Neural crest cell (in vitro differentiated cells): ENCODE measurements around the gene ARMC9. TPM values are rescaled to one million over a fixed set of nuclear protein-coding genes. Genes with fewer than 3 reads are reported as not detected.

ENCODE experiments used
- DNase-seq: peaks from one replicate; pipeline ENCODE4 v3.0.0; 2021; ENCODE audit warnings: low read depth, mixed read lengths, low spot score
- H3K27ac Mint-ChIP-seq: one replicate; pipeline ENCODE4 v1.8.0; 2021; ENCODE audit warnings: mild to moderate bottlenecking, mixed read lengths; ENCODE audit not compliant: unreplicated experiment
- H3K27me3 Mint-ChIP-seq: 2 replicates; pipeline ENCODE4 v1.8.0; 2021; ENCODE audit warnings: low read depth, mild to moderate bottlenecking, mixed read lengths
- H3K36me3 Mint-ChIP-seq: 2 replicates; pipeline ENCODE4 v1.8.0; 2021; ENCODE audit warnings: low read depth, mild to moderate bottlenecking, mixed read lengths
- H3K4me1 Mint-ChIP-seq: 2 replicates; pipeline ENCODE4 v1.8.0; 2021; ENCODE audit warnings: mixed read lengths
- H3K4me3 Mint-ChIP-seq: one replicate; pipeline ENCODE4 v1.8.0; 2021; ENCODE audit warnings: mild to moderate bottlenecking, mixed read lengths
- H3K9me3 Mint-ChIP-seq: 2 replicates; pipeline ENCODE4 v1.8.0; 2021; ENCODE audit warnings: mixed read lengths
- total RNA-seq: library from RNA; stranded (reverse); gene quantifications from 2 replicates; pipeline ENCODE4 v1.2.1, GENCODE V29; 2021
- TF ChIP-seq, protein P1 (sequence below): fragments of 200-600 bp; sonication (generic); conservative IDR thresholded peaks from 2 replicates; pipeline ENCODE4 v1.5.0; 2021; ENCODE audit warnings: antibody characterized with exemption, mild to moderate bottlenecking

The ARMC9 gene
- total RNA-seq, 1 donor from 2014 or later = 35.0 TPM

DNA sequence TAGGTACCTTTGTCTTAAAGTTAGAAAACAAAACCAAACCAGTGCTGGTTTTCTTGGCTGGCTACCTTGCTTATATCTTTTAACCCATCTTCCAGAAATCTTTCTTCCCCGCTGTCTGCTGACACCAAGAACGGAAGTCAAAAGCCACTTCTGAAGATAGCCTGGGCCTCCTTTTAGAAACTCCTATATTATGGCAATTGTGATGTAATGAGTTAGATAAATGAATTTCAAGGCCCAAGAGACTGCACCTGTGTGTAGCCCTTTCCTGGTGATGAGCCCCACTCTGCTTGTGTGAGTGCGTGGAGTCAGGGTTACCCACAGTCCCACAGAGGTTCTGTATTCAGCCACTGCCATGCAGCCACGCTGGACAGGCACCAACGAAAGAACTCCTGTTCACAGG, 60.7 kb downstream of the ARMC9 start:
- Mint-ChIP-seq H3K36me3 (peaks cover 10% of the 10 kb centered on the region), H3K4me3 (no peak overlapping the region), H3K27me3 (no peaks in the 10 kb centered on the region), H3K9me3 (no peaks in the 10 kb centered on the region), H3K27ac (no peak overlapping the region), H3K4me1 (no peaks in the 10 kb centered on the region)
- no peak for DNase-seq
- TF ChIP-seq, protein P1, sequence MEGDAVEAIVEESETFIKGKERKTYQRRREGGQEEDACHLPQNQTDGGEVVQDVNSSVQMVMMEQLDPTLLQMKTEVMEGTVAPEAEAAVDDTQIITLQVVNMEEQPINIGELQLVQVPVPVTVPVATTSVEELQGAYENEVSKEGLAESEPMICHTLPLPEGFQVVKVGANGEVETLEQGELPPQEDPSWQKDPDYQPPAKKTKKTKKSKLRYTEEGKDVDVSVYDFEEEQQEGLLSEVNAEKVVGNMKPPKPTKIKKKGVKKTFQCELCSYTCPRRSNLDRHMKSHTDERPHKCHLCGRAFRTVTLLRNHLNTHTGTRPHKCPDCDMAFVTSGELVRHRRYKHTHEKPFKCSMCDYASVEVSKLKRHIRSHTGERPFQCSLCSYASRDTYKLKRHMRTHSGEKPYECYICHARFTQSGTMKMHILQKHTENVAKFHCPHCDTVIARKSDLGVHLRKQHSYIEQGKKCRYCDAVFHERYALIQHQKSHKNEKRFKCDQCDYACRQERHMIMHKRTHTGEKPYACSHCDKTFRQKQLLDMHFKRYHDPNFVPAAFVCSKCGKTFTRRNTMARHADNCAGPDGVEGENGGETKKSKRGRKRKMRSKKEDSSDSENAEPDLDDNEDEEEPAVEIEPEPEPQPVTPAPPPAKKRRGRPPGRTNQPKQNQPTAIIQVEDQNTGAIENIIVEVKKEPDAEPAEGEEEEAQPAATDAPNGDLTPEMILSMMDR = no peak

DNA sequence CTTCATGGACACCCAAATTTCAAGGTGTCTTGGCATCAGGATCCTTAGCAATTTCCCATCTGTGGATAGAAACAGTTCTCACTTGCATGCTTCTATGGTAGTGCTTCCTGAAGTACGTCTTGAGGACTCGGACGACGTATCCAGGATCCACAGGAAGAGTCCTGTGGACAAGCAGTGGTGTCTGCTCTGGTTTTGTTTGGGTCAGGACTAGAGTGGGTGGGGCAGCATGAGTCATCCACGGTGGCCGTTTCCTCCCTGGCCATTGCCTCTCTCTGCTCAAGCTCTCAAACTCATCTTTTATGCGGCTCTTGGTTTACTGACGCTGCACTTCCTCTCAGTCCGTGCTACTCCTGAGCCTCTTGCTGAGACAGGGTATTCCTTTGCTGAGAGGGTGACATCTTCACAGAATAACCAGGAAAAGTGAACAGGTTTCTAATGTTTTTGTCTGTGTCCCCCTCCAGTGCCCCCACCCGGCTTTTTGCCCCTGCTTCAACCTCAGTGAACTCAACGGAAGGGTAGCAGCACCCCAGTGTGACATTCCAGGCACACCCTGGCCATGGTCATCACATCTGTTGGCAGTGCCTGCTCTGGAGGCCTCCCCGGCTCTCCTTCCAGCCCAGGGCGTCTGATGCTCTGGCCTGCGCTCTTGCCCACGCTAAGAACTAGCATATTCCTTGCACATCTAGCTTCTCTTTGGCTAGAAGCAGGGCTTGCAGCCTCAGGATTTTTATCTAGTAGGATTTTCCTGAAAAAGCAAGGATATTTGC, 62.2 kb downstream of the ARMC9 start:
- TF ChIP-seq, protein P1 = no peak
- Mint-ChIP-seq H3K4me1 (no peaks in the 10 kb centered on the region), H3K36me3 (peaks cover 6% of the 10 kb centered on the region), H3K27me3 (no peaks in the 10 kb centered on the region), H3K27ac (no peak overlapping the region), H3K9me3 (no peaks in the 10 kb centered on the region), H3K4me3 (no peak overlapping the region)
- DNase-seq = no peak

DNA sequence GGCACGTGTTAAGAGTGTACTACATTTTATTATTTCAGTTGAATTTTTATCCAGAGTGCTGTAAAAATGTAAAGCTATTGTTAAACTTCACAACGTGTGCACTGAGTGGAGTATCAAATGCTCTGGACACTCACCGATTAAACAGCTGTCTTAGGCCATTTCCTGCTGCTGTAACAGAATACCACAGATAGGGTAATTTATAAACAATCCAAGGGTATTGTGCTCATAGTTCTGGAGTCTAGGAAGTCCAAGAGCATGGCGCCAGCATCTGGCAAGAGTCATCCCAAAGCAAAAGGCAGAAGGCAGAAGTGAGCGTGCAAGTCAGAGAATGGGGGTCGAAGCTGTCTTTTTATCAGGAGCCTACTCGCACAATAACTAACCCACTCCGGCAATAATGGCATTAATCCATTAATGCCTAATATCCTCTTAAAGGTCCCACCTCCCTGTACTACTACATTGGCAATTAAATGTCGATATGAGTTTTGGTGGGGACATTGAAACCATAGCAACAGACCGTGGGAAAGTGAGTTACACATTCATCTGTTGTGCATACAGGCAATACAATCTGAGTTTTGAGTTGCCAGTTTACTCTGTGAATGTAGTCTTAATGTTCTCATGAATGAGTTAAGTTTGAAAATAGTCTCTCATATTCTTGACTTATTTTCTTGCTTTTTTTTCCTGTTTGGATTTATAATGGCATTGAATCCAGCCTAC, 64.8 kb downstream of the ARMC9 start:
- Mint-ChIP-seq H3K27me3 (no peaks in the 10 kb centered on the region), H3K36me3 (peaks cover 13% of the 10 kb centered on the region), H3K4me3 (no peak overlapping the region), H3K4me1 (no peaks in the 10 kb centered on the region), H3K27ac (no peak overlapping the region), H3K9me3 (no peaks in the 10 kb centered on the region)
- no peak for DNase-seq
- TF ChIP-seq, protein P1 = no peak

DNA sequence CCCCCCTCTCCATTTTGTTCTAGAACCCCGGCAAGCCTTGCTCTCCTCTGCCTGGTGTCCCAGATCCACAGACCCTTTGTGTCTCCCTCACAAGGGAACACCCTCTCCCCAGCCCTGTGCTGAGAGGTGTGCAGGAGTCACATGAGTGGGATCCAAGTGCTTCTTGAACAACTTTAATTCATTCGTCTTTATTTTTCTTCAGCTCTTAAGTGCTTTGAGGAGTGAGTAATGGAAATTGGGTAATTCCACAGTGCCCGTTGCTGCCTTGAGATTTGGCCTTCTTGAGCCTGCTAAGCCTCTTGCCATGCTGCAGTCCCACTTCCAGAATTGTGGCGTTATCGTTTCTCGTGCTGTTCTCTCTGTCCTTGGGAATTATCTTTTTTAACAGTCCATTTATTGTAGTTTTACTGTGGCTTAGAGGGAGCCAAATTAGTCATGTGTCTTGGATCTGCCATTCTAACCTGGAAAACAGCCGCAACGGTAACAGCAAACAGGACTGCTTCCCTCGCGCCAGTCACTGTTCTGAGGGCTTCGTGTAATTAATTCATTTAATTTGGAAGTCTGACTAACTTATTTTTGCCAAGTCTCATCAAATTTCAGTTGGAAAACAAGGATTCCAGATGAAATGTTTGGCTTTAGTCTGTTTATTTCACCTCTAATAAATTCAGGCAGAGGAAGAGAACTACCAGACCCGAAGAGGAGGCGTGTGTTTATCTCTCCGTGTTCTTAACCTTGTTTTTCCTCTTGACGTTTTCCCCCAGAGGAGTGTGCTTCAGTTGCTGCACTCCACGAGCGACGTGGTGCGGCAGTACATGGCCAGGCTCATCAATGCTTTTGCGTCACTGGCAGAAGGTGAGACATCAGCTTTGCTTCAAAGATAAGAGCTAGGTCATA, 72.0 kb downstream of the ARMC9 start:
- H3K9me3 Mint-ChIP-seq = no peaks in the 10 kb centered on the region
- H3K27me3 Mint-ChIP-seq = no peaks in the 10 kb centered on the region
- no peak overlapping the region for H3K4me3 Mint-ChIP-seq
- H3K36me3 Mint-ChIP-seq = peaks cover 20% of the 10 kb centered on the region
- no peak for DNase-seq
- no peak overlapping the region for H3K27ac Mint-ChIP-seq
- H3K4me1 Mint-ChIP-seq = no peaks in the 10 kb centered on the region
- TF ChIP-seq, protein P1 = no peak

DNA sequence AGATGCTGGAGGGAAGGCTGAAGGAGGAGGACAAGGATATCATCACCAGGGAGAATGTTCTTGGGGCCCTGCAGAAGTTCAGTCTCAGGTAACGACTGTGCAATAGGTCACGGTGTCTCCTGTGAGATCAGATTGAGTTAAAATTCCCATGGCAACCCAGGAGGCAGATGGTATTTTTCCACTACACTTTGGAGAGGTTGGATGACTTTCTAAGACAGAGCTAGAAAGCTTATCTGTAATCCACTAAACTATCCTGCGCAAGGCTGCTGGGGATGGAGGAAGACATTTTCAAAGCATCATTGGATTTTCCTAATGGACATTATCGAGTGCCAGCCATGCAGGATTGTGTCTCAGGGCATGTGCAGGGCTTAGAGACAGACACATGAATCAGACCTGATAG, 74.6 kb downstream of the ARMC9 start:
- DNase-seq = no peak
- no peaks in the 10 kb centered on the region for H3K27me3 Mint-ChIP-seq
- H3K9me3 Mint-ChIP-seq = no peaks in the 10 kb centered on the region
- H3K4me1 Mint-ChIP-seq = no peaks in the 10 kb centered on the region
- no peak overlapping the region for H3K4me3 Mint-ChIP-seq
- TF ChIP-seq, protein P1 = no peak
- peaks cover 18% of the 10 kb centered on the region for H3K36me3 Mint-ChIP-seq
- H3K27ac Mint-ChIP-seq = no peak overlapping the region
